Naive thymus-derived CD4-positive, alpha-beta T cell (primary cell): ENCODE data around the gene MGAT3. TPM values are rescaled to one million over a fixed set of nuclear protein-coding genes. Genes with fewer than 3 reads are reported as not detected.
A peak's percentile ranks its signal among the peaks of the same experiment; 100 is the strongest.
"Not testable (repeated sequence)": the region's sequence is repeated elsewhere in the genome, so short reads cannot be mapped to it uniquely, and the experiment has no call there.

Experiments used
- ATAC-seq: fragments of 150-1000 bp; cut with Tn5 transposase; 2 replicates; pipeline ENCODE4 v1.10.0; 2021; ENCODE audit warnings: mild to moderate bottlenecking, moderate library complexity
- CTCF ChIA-PET: fragments of 350-600 bp; sonication (Branson Sonifier 250); formaldehyde crosslinking; loops from one replicate; lab custom pipeline; 2021; ENCODE audit warnings: antibody characterized with exemption; lab: Charles Lee
- POLR2A ChIA-PET: fragments of 350-600 bp; sonication (Branson Sonifier 250); formaldehyde crosslinking; loops from one replicate; lab custom pipeline; 2021; ENCODE audit warnings: antibody characterized with exemption, inconsistent platforms; lab: Charles Lee
- DNase-seq, 9 donors: peaks; one replicate each; pipeline versions ENCODE4 v3.0.0 to v3.0.0-alpha.2; 2020 to 2022; ENCODE audit warnings: mixed read lengths in 1 of 9
- H3K27ac ChIP-seq: one replicate; pipeline ENCODE4 v1.7.0; 2013; ENCODE audit warnings: mild to moderate bottlenecking, low read depth, low read length, moderate library complexity
- H3K27me3 ChIP-seq, 2 donors: one replicate each; pipeline ENCODE4 v1.7.0; 2013; ENCODE audit warnings: low read length in 2 of 2, mild to moderate bottlenecking in 2 of 2, moderate library complexity in 2 of 2; ENCODE audit not compliant: control insufficient read depth in 2 of 2, insufficient read depth in 2 of 2
- H3K36me3 ChIP-seq, 3 experiments: 1 replicate in 2 of 3; 2 replicates in 1 of 3; pipeline ENCODE4 v1.7.0; 2013; ENCODE audit warnings: low read length in 3 of 3, mild to moderate bottlenecking in 3 of 3, moderate library complexity in 1 of 3; ENCODE audit not compliant: insufficient read depth in 3 of 3, control insufficient read depth in 2 of 3
- H3K4me1 ChIP-seq, 2 donors: one replicate each; pipeline ENCODE4 v1.7.0; 2013; ENCODE audit warnings: low read length in 2 of 2, mild to moderate bottlenecking in 2 of 2, moderate library complexity in 1 of 2; ENCODE audit not compliant: control insufficient read depth in 2 of 2, insufficient read depth in 2 of 2
- H3K4me3 ChIP-seq: 2 replicates; pipeline ENCODE4 v1.7.0; 2013; ENCODE audit warnings: mild to moderate bottlenecking, low read length
- H3K9me3 ChIP-seq, 3 experiments: 1 replicate in 2 of 3; 2 replicates in 1 of 3; pipeline ENCODE4 v1.7.0; 2013; ENCODE audit warnings: low read length in 3 of 3; ENCODE audit not compliant: control insufficient read depth in 2 of 3
- H3K27ac Mint-ChIP-seq, 9 donors: one replicate each; pipeline ENCODE4 v1.8.0; 2020 to 2022; ENCODE audit warnings: mixed read lengths in 9 of 9, mild to moderate bottlenecking in 8 of 9, moderate library complexity in 5 of 9, inconsistent platforms in 2 of 9
- H3K27me3 Mint-ChIP-seq, 5 donors: one replicate each; pipeline ENCODE4 v1.8.0; 2021 to 2022; ENCODE audit warnings: mixed read lengths in 5 of 5, mild to moderate bottlenecking in 1 of 5
- H3K36me3 Mint-ChIP-seq, 5 donors: one replicate each; pipeline ENCODE4 v1.8.0; 2020 to 2022; ENCODE audit warnings: mixed read lengths in 5 of 5, mild to moderate bottlenecking in 3 of 5, inconsistent platforms in 1 of 5
- H3K4me1 Mint-ChIP-seq, 7 donors: one replicate each; pipeline ENCODE4 v1.8.0; 2020 to 2022; ENCODE audit warnings: mixed read lengths in 7 of 7, mild to moderate bottlenecking in 3 of 7, inconsistent platforms in 1 of 7
- H3K4me3 Mint-ChIP-seq, 10 donors: one replicate each; pipeline ENCODE4 v1.8.0; 2020 to 2022; ENCODE audit warnings: mild to moderate bottlenecking in 10 of 10, mixed read lengths in 10 of 10, moderate library complexity in 6 of 10, inconsistent platforms in 2 of 10
- H3K9me3 Mint-ChIP-seq, 11 donors: one replicate each; pipeline ENCODE4 v1.8.0; 2020 to 2022; ENCODE audit warnings: mixed read lengths in 11 of 11, mild to moderate bottlenecking in 4 of 11, inconsistent platforms in 1 of 11, moderate library complexity in 1 of 11
- intact Hi-C, 2 donors: fragments of 100-400 bp; cut with micrococcal nuclease; formaldehyde crosslinking; loops; one replicate each; pipeline ENCODE4 v1.15.1; 2023
- polyA plus RNA-seq, 2 donors: library from polyadenylated mRNA; unstranded; fragments of 300-500 nt; fragmentation: Illumina TruSeq; gene quantifications; one replicate each; pipeline ENCODE4 v1.2.3, GENCODE V29; 2021
- total RNA-seq, 6 experiments: library from RNA in 5 of 6; stranded (reverse) in 5 of 6; gene quantifications; 1 replicate in 5 of 6; 2 replicates in 1 of 6; pipeline ENCODE4 v1.2.3 and lab custom pipeline; 2021 to 2026

Gene MGAT3
- total and polyA plus RNA-seq, 7 experiments from 2014 or later, result 0.57 to 3.2 (median 1.0) TPM; not detected in 2

GRCh38 chr22:39503630-39504029 lies 46.8 kb downstream of the MGAT3 start:
- H3K9me3 ChIP-seq, result no peaks in the 10 kb centered on the region
- Mint-ChIP-seq H3K9me3 (no peaks in the 10 kb centered on the region), H3K36me3 (peaks cover 10 to 33% (median 20%) of the 10 kb centered on the region in 5 donors), H3K27ac (peak overlapping the region; percentile 36 to 93 (median 66)), H3K4me1 (peaks cover 28 to 58% (median 49%) of the 10 kb centered on the region in 7 donors), H3K27me3 (peaks cover 0 to 3% (median 0%) of the 10 kb centered on the region in 5 donors), H3K4me3 (peak overlapping the region; percentile 70 to 100 (median 93))
- DNase-seq (no peak), ATAC-seq (no peak)
- H3K4me1 ChIP-seq, result peaks cover 20 to 21% of the 10 kb centered on the region in 2 donors
- peak overlapping the region; percentile 79 for H3K27ac ChIP-seq
- CTCF ChIA-PET, result interaction anchor here (0.6 to 2.4 kb wide), 4 partner anchors 11 to 334 kb away, joined by 3 to 8 read pairs (median 5); no protein-coding TSS in a partner anchor
- no peaks in the 10 kb centered on the region for H3K27me3 ChIP-seq
- POLR2A ChIA-PET, result interaction anchor here (0.6 to 7.9 kb wide), 7 partner anchors 9 to 541 kb away, joined by 3 to 93 read pairs (median 6); partner anchors contain the start of gene ATF4
- intact Hi-C loops, result no loop called here
- peaks cover 25 to 53% (median 25%) of the 10 kb centered on the region in 3 experiments for H3K36me3 ChIP-seq
- peak overlapping the region; percentile 59 for H3K4me3 ChIP-seq

GRCh38 chr22:39504071-39504470 lies 47.3 kb downstream of the MGAT3 start:
- ChIA-PET CTCF (interaction anchor here (0.6 to 1.8 kb wide), 3 partner anchors 11 to 334 kb away, joined by 3 to 8 read pairs (median 3); no protein-coding TSS in a partner anchor), POLR2A (interaction anchor here (0.6 to 7.9 kb wide), 6 partner anchors 10 to 104 kb away, joined by 3 to 93 read pairs (median 6); partner anchors contain the start of genes ATF4 and TAB1)
- intact Hi-C loops, result no loop called here
- Mint-ChIP-seq H3K36me3 (peaks cover 11 to 34% (median 20%) of the 10 kb centered on the region in 5 donors), H3K27me3 (no peaks in the 10 kb centered on the region), H3K9me3 (no peaks in the 10 kb centered on the region), H3K27ac (peak overlapping the region in 5 of 9 donors; percentile 25 to 93 (median 86)), H3K4me3 (peak overlapping the region in 9 of 10 donors; percentile 75 to 100 (median 94)), H3K4me1 (peaks cover 31 to 59% (median 51%) of the 10 kb centered on the region in 7 donors)
- Histone ChIP-seq H3K9me3 (no peaks in the 10 kb centered on the region), H3K4me3 (no peak overlapping the region), H3K27me3 (no peaks in the 10 kb centered on the region), H3K4me1 (peaks cover 20 to 21% of the 10 kb centered on the region in 2 donors), H3K36me3 (peaks cover 25 to 57% (median 25%) of the 10 kb centered on the region in 3 experiments), H3K27ac (no peak overlapping the region)
- DNase-seq (no peak), ATAC-seq (no peak)

- ChIA-PET CTCF (interaction anchor here (0.6 to 1.0 kb wide), 2 partner anchors 23 to 58 kb away, joined by 3 to 5 read pairs; no protein-coding TSS in a partner anchor), POLR2A (interaction anchor here (0.8 to 7.9 kb wide), 3 partner anchors 11 to 23 kb away, joined by 4 to 93 read pairs (median 4); partner anchors contain the start of gene ATF4)
- H3K4me3 ChIP-seq, H3K27me3 ChIP-seq, H3K9me3 Mint-ChIP-seq, H3K27me3 Mint-ChIP-seq, H3K4me3 Mint-ChIP-seq, H3K27ac ChIP-seq, H3K9me3 ChIP-seq, intact Hi-C loops, DNase-seq, ATAC-seq: not testable (repeated sequence)
- Histone ChIP-seq H3K36me3 (peaks cover 25 to 87% (median 25%) of the 10 kb centered on the region in 3 experiments), H3K4me1 (peaks cover 20 to 21% of the 10 kb centered on the region in 2 donors)
- peaks cover 40 to 62% (median 54%) of the 10 kb centered on the region in 7 donors for H3K4me1 Mint-ChIP-seq
- peaks cover 21 to 47% (median 29%) of the 10 kb centered on the region in 5 donors for H3K36me3 Mint-ChIP-seq
- peak overlapping the region in 2 of 9 donors; percentile 10 to 40 for H3K27ac Mint-ChIP-seq
These were observed 50.2 kb downstream of the MGAT3 start for GRCh38 chr22:39507021-39507420.

GRCh38 chr22:39508393-39508792 lies 51.6 kb downstream of the MGAT3 start:
- DNase-seq (no peak), ATAC-seq (no peak)
- peak overlapping the region in 4 of 9 donors; percentile 0 to 48 (median 24) for H3K27ac Mint-ChIP-seq
- POLR2A ChIA-PET, result interaction anchor here (0.5 to 7.9 kb wide), 4 partner anchors 14 to 272 kb away, joined by 3 to 93 read pairs (median 5); partner anchors contain the start of gene ATF4
- intact Hi-C loops, result no loop called here
- peaks cover 13 to 14% of the 10 kb centered on the region in 2 donors for H3K4me1 ChIP-seq
- peaks cover 25 to 96% (median 29%) of the 10 kb centered on the region in 3 experiments for H3K36me3 ChIP-seq
- no peaks in the 10 kb centered on the region for H3K9me3 Mint-ChIP-seq
- peaks cover 38 to 51% (median 47%) of the 10 kb centered on the region in 7 donors for H3K4me1 Mint-ChIP-seq
- H3K36me3 Mint-ChIP-seq, result peaks cover 22 to 49% (median 30%) of the 10 kb centered on the region in 5 donors
- no peaks in the 10 kb centered on the region for H3K9me3 ChIP-seq
- H3K27ac ChIP-seq, result no peak overlapping the region
- H3K27me3 ChIP-seq, result no peaks in the 10 kb centered on the region
- H3K4me3 Mint-ChIP-seq, result peak overlapping the region in 1 of 10 donors; percentile 17
- H3K4me3 ChIP-seq, result no peak overlapping the region
- no peaks in the 10 kb centered on the region for H3K27me3 Mint-ChIP-seq
- CTCF ChIA-PET, result interaction anchor here (1.0 kb wide), 1 partner anchor 9 kb away, joined by 3 read pairs; no protein-coding TSS in a partner anchor

- ChIA-PET CTCF (interaction anchor here (1.0 to 1.1 kb wide), 3 partner anchors 9 to 21 kb away, joined by 3 read pairs; partner anchors contain the start of gene MIEF1), POLR2A (interaction anchor here (0.5 to 2.8 kb wide), 3 partner anchors 9 to 769 kb away, joined by 3 to 11 read pairs (median 11); no protein-coding TSS in a partner anchor)
- Histone ChIP-seq H3K4me3 (no peak overlapping the region), H3K4me1 (peaks cover 2 to 5% of the 10 kb centered on the region in 2 donors), H3K27ac (peak overlapping the region; percentile 10), H3K9me3 (no peaks in the 10 kb centered on the region), H3K27me3 (no peaks in the 10 kb centered on the region), H3K36me3 (peaks cover 22 to 100% (median 32%) of the 10 kb centered on the region in 3 experiments)
- Mint-ChIP-seq H3K27ac (peak overlapping the region in 2 of 9 donors; percentile 4 to 33), H3K4me1 (peaks cover 28 to 39% (median 39%) of the 10 kb centered on the region in 7 donors), H3K4me3 (no peak overlapping the region), H3K9me3 (no peaks in the 10 kb centered on the region), H3K36me3 (peaks cover 25 to 54% (median 38%) of the 10 kb centered on the region in 5 donors), H3K27me3 (no peaks in the 10 kb centered on the region)
- intact Hi-C loops, result no loop called here
- ATAC-seq (no peak), DNase-seq (no peak)
These were observed 53.8 kb downstream of the MGAT3 start for GRCh38 chr22:39510529-39511149.

- H3K27me3 ChIP-seq, result no peaks in the 10 kb centered on the region
- peaks cover 16 to 98% (median 26%) of the 10 kb centered on the region in 3 experiments for H3K36me3 ChIP-seq
- Mint-ChIP-seq H3K27ac (peak overlapping the region in 2 of 9 donors; percentile 4 to 55), H3K4me3 (no peak overlapping the region), H3K9me3 (no peaks in the 10 kb centered on the region), H3K27me3 (no peaks in the 10 kb centered on the region), H3K4me1 (peaks cover 23 to 38% (median 33%) of the 10 kb centered on the region in 7 donors), H3K36me3 (peaks cover 25 to 54% (median 34%) of the 10 kb centered on the region in 5 donors)
- peaks cover 0 to 5% of the 10 kb centered on the region in 2 donors for H3K4me1 ChIP-seq
- no peaks in the 10 kb centered on the region for H3K9me3 ChIP-seq
- ChIA-PET CTCF (interaction anchor here (1.0 to 1.1 kb wide), 3 partner anchors 9 to 21 kb away, joined by 3 read pairs; partner anchors contain the start of genes ATF4 and MIEF1), POLR2A (interaction anchor here (2.0 to 2.8 kb wide), 2 partner anchors 9 to 11 kb away, joined by 11 read pairs; no protein-coding TSS in a partner anchor)
- intact Hi-C loops, result no loop called here
- ATAC-seq (no peak), DNase-seq (peak in 1 of 9 donors; percentile 4)
- H3K4me3 ChIP-seq, result no peak overlapping the region
- H3K27ac ChIP-seq, result no peak overlapping the region
These were observed 54.4 kb downstream of the MGAT3 start for GRCh38 chr22:39511226-39511625.
